ENCODE data around the gene PTPRK. TPM values are rescaled to one million over a fixed set of nuclear protein-coding genes. Genes with fewer than 3 reads are reported as not detected.

The PTPRK gene
- total RNA-seq, 2 donors from 2014 or later, result 94.1 to 117 TPM

GRCh38 chr6:128345278-128345677, 175.1 kb downstream of the PTPRK start:
- DNase-seq, result no peak
- Histone ChIP-seq H3K36me3 (no peaks in the 10 kb centered on the region), H3K9ac (ENCODE audit: low read depth in 2 of 2, low read length in 2 of 2) (no peak overlapping the region), H3K4me1 (no peaks in the 10 kb centered on the region), H3K9me3 (no peaks in the 10 kb centered on the region), H3K27me3 (no peaks in the 10 kb centered on the region), H3K27ac (no peak overlapping the region), H3K4me3 (no peak overlapping the region)
- TF ChIP-seq CTCF (IDR thresholded peaks at IDR 0.05), result no peak
- intact Hi-C loops (cut with DNase I), result no loop called here

- H3K27ac ChIP-seq, result no peak overlapping the region
- H3K9me3 ChIP-seq, result no peaks in the 10 kb centered on the region
- intact Hi-C loops (cut with DNase I), result no loop called here
- H3K9ac ChIP-seq (ENCODE audit: low read depth in 2 of 2, low read length in 2 of 2), result no peak overlapping the region
- no peaks in the 10 kb centered on the region for H3K36me3 ChIP-seq
- H3K4me3 ChIP-seq, result no peak overlapping the region
- DNase-seq, result no peak
- no peaks in the 10 kb centered on the region for H3K4me1 ChIP-seq
- H3K27me3 ChIP-seq, result no peaks in the 10 kb centered on the region
- no peak for TF ChIP-seq CTCF (IDR thresholded peaks at IDR 0.05)
These were observed 176.7 kb downstream of the PTPRK start for GRCh38 chr6:128343706-128344105.

DNA sequence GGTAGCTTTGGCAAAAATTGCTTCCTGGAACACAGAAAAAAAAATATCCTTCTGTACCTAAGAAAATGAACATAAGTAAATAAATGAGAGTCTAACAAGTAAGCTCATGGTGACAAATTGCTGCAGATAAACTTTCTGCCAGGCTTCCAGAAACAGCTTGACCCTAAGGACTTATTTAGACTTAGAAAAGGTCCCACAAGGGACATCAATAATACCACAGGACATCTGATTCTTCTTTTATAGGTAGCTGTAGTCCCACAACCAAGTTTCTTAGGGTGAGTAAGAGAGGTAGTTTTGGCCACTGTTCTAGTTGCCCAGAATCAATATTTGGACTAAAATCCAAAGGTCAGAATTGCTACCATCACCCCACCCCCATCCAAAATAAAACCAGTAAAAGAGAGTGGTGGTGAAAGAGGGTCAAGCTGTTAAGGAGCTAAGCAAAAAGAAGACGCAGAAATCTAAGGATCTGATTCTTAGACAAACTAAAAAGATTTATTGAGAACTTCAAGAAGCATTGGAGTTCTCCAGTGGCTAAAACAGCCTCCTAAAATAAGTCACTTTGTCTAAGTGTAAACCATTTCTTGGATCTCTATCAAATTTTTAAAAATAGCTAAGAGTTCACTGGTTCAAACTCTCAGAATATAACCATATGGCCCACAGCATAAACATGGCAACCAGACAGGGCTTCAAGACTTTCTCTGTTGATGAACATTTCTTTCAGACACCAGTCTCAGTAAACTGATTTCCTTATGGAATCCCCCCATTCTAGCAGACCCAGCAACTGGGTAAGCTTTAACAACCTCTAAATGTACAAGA, 180.6 kb downstream of the PTPRK start:
- H3K9me3 ChIP-seq, result no peaks in the 10 kb centered on the region
- no peak for TF ChIP-seq CTCF (IDR thresholded peaks at IDR 0.05)
- no peaks in the 10 kb centered on the region for H3K4me1 ChIP-seq
- no peak overlapping the region for H3K27ac ChIP-seq
- intact Hi-C loops (cut with DNase I), result loop anchor here (10.0 kb wide), 1 partner anchor 175 kb away; no protein-coding TSS in a partner anchor
- no peak for DNase-seq
- H3K9ac ChIP-seq (ENCODE audit: low read depth in 2 of 2, low read length in 2 of 2), result no peak overlapping the region
- no peak overlapping the region for H3K4me3 ChIP-seq
- H3K36me3 ChIP-seq, result no peaks in the 10 kb centered on the region
- H3K27me3 ChIP-seq, result no peaks in the 10 kb centered on the region

DNA sequence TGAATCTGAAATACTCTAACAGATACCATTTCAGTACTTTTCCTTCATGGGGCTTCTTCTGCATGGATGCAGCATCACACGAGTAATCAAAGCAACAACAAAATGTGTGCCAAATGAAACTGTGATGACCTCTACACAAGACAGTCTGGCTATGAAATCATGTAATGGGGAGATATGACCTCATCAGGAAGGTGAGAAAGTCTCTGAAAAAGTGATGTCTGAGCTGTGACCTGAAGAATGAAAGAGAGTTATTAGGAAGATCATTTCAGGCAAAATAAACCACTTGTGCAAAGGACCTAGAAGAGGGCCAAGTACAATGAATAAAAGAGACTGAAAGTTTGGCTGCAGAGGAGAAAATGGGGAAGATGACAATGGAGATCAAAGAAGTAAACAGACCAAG, 182.8 kb downstream of the PTPRK start:
- no peak for DNase-seq
- no peak for TF ChIP-seq CTCF (IDR thresholded peaks at IDR 0.05)
- no peaks in the 10 kb centered on the region for H3K27me3 ChIP-seq
- H3K9me3 ChIP-seq, result no peaks in the 10 kb centered on the region
- no peak overlapping the region for H3K4me3 ChIP-seq
- H3K9ac ChIP-seq (ENCODE audit: low read depth in 2 of 2, low read length in 2 of 2), result no peak overlapping the region
- intact Hi-C loops (cut with DNase I), result loop anchor here (10.0 kb wide), 1 partner anchor 177 kb away; no protein-coding TSS in a partner anchor
- no peaks in the 10 kb centered on the region for H3K4me1 ChIP-seq
- no peaks in the 10 kb centered on the region for H3K36me3 ChIP-seq
- no peak overlapping the region for H3K27ac ChIP-seq

DNA sequence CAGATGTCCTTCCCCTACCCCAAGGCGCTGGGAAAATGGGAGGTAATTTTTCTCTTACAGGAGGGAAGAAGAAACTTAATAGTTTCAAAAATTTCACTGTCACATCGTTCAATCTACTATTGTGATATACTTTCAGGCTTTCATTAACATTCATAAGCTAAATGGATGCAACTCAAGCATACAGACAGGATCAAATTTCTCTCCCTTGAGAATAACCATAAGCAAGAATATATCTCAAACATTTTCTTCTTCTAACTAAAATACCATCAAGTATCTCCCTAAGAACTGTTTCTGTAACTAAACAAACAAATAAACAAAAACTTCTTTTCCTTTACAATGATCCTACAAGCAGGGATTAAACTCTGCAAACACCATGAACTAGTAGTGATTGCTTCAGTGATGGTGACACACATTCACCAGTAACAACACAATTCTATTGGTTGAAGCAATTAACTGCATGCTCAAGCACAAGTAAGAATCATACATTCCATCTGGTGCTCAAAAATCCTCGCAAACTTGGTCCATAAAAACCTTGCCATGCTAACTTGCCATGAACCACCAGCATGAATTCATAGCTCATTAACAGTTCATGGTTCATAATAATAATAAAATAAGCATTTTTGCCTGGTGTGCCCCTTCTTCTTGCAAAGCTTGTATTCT, 183.8 kb downstream of the PTPRK start:
- Histone ChIP-seq H3K4me3 (no peak overlapping the region), H3K4me1 (no peaks in the 10 kb centered on the region), H3K27me3 (no peaks in the 10 kb centered on the region), H3K27ac (no peak overlapping the region), H3K9ac (ENCODE audit: low read depth in 2 of 2, low read length in 2 of 2) (no peak overlapping the region), H3K9me3 (no peaks in the 10 kb centered on the region), H3K36me3 (no peaks in the 10 kb centered on the region)
- intact Hi-C loops (cut with DNase I), result loop anchor here (10.0 kb wide), 1 partner anchor 178 kb away; no protein-coding TSS in a partner anchor
- no peak for TF ChIP-seq CTCF (IDR thresholded peaks at IDR 0.05)
- no peak for DNase-seq

Measured in colonic mucosa (tissue), 4 donors.